ENCODE data around the gene ISOC1. TPM values are rescaled to one million over a fixed set of nuclear protein-coding genes. Genes with fewer than 3 reads are reported as not detected.

Gene ISOC1
- total and polyA plus RNA-seq, 2 experiments from 2014 or later = 33.7 to 34.2 TPM

DNA sequence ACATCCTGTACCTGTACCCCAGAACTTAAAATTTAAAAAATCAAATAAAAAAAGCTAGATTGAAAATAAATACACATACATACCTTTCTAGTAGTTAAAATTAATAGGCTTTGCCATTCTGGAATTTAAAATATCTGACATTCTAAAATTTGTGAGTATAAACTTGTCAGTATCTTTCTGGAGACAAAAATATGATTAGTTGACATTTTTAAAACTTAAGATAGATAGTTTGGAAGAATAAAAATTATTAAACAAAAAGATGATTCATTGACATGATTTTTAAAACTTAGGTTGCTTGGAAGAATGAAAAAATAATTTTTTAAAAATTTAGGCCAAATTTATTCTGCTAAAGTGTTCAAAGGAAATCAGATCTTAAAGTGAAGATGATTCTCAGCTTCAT is 43.1 kb downstream of the ISOC1 start:
- TF ChIP-seq NANOG (IDR thresholded peaks at IDR 0.05; ENCODE audit: borderline replicate concordance) = no peak
- no peak for TF ChIP-seq CREB1 (CRISPR knock-in tag; IDR thresholded peaks at IDR 0.05; ENCODE audit: low read depth)
- TF ChIP-seq, protein P1, sequence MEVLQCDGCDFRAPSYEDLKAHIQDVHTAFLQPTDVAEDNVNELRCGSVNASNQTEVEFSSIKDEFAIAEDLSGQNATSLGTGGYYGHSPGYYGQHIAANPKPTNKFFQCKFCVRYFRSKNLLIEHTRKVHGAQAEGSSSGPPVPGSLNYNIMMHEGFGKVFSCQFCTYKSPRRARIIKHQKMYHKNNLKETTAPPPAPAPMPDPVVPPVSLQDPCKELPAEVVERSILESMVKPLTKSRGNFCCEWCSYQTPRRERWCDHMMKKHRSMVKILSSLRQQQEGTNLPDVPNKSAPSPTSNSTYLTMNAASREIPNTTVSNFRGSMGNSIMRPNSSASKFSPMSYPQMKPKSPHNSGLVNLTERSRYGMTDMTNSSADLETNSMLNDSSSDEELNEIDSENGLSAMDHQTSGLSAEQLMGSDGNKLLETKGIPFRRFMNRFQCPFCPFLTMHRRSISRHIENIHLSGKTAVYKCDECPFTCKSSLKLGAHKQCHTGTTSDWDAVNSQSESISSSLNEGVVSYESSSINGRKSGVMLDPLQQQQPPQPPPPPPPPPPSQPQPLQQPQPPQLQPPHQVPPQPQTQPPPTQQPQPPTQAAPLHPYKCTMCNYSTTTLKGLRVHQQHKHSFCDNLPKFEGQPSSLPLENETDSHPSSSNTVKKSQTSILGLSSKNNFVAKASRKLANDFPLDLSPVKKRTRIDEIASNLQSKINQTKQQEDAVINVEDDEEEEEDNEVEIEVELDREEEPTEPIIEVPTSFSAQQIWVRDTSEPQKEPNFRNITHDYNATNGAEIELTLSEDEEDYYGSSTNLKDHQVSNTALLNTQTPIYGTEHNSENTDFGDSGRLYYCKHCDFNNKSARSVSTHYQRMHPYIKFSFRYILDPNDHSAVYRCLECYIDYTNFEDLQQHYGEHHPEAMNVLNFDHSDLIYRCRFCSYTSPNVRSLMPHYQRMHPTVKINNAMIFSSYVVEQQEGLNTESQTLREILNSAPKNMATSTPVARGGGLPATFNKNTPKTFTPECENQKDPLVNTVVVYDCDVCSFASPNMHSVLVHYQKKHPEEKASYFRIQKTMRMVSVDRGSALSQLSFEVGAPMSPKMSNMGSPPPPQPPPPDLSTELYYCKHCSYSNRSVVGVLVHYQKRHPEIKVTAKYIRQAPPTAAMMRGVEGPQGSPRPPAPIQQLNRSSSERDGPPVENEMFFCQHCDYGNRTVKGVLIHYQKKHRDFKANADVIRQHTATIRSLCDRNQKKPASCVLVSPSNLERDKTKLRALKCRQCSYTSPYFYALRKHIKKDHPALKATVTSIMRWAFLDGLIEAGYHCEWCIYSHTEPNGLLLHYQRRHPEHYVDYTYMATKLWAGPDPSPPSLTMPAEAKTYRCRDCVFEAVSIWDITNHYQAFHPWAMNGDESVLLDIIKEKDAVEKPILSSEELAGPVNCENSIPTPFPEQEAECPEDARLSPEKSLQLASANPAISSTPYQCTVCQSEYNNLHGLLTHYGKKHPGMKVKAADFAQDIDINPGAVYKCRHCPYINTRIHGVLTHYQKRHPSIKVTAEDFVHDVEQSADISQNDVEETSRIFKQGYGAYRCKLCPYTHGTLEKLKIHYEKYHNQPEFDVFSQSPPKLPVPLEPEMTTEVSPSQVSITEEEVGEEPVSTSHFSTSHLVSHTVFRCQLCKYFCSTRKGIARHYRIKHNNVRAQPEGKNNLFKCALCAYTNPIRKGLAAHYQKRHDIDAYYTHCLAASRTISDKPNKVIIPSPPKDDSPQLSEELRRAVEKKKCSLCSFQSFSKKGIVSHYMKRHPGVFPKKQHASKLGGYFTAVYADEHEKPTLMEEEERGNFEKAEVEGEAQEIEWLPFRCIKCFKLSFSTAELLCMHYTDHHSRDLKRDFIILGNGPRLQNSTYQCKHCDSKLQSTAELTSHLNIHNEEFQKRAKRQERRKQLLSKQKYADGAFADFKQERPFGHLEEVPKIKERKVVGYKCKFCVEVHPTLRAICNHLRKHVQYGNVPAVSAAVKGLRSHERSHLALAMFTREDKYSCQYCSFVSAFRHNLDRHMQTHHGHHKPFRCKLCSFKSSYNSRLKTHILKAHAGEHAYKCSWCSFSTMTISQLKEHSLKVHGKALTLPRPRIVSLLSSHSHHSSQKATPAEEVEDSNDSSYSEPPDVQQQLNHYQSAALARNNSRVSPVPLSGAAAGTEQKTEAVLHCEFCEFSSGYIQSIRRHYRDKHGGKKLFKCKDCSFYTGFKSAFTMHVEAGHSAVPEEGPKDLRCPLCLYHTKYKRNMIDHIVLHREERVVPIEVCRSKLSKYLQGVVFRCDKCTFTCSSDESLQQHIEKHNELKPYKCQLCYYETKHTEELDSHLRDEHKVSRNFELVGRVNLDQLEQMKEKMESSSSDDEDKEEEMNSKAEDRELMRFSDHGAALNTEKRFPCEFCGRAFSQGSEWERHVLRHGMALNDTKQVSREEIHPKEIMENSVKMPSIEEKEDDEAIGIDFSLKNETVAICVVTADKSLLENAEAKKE (CRISPR knock-in tag; IDR thresholded peaks at IDR 0.05) = no peak
- TF ChIP-seq ZNF331 (CRISPR knock-in tag; IDR thresholded peaks at IDR 0.05; ENCODE audit: low read depth) = no peak
- TF ChIP-seq EZH2phosphoT487 (IDR thresholded peaks at IDR 0.05; ENCODE audit: unreplicated experiment) = no peak
- TF ChIP-seq STAT1 (IDR thresholded peaks at IDR 0.05; ENCODE audit: unreplicated experiment) = no peak
- TF ChIP-seq ZNF114 (CRISPR knock-in tag; IDR thresholded peaks at IDR 0.05) = no peak
- TF ChIP-seq JUNB (IDR thresholded peaks at IDR 0.05; ENCODE audit: unreplicated experiment) = no peak
- no peak for TF ChIP-seq EZH2 (IDR thresholded peaks at IDR 0.05; ENCODE audit: low read depth, unreplicated experiment)
- TF ChIP-seq, protein P2, sequence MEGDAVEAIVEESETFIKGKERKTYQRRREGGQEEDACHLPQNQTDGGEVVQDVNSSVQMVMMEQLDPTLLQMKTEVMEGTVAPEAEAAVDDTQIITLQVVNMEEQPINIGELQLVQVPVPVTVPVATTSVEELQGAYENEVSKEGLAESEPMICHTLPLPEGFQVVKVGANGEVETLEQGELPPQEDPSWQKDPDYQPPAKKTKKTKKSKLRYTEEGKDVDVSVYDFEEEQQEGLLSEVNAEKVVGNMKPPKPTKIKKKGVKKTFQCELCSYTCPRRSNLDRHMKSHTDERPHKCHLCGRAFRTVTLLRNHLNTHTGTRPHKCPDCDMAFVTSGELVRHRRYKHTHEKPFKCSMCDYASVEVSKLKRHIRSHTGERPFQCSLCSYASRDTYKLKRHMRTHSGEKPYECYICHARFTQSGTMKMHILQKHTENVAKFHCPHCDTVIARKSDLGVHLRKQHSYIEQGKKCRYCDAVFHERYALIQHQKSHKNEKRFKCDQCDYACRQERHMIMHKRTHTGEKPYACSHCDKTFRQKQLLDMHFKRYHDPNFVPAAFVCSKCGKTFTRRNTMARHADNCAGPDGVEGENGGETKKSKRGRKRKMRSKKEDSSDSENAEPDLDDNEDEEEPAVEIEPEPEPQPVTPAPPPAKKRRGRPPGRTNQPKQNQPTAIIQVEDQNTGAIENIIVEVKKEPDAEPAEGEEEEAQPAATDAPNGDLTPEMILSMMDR (conservative IDR thresholded peaks at IDR 0.05; ENCODE audit: low read depth in 2 of 2) = no peak
- TF ChIP-seq, protein P3, sequence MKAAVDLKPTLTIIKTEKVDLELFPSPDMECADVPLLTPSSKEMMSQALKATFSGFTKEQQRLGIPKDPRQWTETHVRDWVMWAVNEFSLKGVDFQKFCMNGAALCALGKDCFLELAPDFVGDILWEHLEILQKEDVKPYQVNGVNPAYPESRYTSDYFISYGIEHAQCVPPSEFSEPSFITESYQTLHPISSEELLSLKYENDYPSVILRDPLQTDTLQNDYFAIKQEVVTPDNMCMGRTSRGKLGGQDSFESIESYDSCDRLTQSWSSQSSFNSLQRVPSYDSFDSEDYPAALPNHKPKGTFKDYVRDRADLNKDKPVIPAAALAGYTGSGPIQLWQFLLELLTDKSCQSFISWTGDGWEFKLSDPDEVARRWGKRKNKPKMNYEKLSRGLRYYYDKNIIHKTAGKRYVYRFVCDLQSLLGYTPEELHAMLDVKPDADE (IDR thresholded peaks at IDR 0.05) = no peak
- TF ChIP-seq, protein P4, sequence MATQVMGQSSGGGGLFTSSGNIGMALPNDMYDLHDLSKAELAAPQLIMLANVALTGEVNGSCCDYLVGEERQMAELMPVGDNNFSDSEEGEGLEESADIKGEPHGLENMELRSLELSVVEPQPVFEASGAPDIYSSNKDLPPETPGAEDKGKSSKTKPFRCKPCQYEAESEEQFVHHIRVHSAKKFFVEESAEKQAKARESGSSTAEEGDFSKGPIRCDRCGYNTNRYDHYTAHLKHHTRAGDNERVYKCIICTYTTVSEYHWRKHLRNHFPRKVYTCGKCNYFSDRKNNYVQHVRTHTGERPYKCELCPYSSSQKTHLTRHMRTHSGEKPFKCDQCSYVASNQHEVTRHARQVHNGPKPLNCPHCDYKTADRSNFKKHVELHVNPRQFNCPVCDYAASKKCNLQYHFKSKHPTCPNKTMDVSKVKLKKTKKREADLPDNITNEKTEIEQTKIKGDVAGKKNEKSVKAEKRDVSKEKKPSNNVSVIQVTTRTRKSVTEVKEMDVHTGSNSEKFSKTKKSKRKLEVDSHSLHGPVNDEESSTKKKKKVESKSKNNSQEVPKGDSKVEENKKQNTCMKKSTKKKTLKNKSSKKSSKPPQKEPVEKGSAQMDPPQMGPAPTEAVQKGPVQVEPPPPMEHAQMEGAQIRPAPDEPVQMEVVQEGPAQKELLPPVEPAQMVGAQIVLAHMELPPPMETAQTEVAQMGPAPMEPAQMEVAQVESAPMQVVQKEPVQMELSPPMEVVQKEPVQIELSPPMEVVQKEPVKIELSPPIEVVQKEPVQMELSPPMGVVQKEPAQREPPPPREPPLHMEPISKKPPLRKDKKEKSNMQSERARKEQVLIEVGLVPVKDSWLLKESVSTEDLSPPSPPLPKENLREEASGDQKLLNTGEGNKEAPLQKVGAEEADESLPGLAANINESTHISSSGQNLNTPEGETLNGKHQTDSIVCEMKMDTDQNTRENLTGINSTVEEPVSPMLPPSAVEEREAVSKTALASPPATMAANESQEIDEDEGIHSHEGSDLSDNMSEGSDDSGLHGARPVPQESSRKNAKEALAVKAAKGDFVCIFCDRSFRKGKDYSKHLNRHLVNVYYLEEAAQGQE (IDR thresholded peaks at IDR 0.05; ENCODE audit: unreplicated experiment) = no peak
- no peak for TF ChIP-seq POLR2AphosphoS5 (IDR thresholded peaks at IDR 0.05; ENCODE audit: low read depth)
- Histone ChIP-seq H2AFZ (no peak overlapping the region), H3K4me2 (no peak overlapping the region), H4K20me1 (replicated peaks; ENCODE audit: insufficient read depth) (no peaks in the 10 kb centered on the region), H3K9me2 (ENCODE audit: insufficient read depth) (no peaks in the 10 kb centered on the region), H3K4me1 (ENCODE audit: insufficient read depth) (peaks cover 10% of the 10 kb centered on the region), H3F3A (replicated peaks; ENCODE audit: low read depth) (no peaks in the 10 kb centered on the region), H3K36me3 (ENCODE audit: insufficient read depth) (no peaks in the 10 kb centered on the region), H3K27me3 (ENCODE audit: insufficient read depth) (no peaks in the 10 kb centered on the region), H3K4me3 (no peak overlapping the region), H3K79me2 (replicated peaks; ENCODE audit: insufficient read depth) (no peaks in the 10 kb centered on the region), H3K27ac (ENCODE audit: low read depth) (no peak overlapping the region)
- ATAC-seq (no peak), DNase-seq (ENCODE audit: low spot score) (no peak)
- no peak overlapping the region for H3K4me3 Mint-ChIP-seq
- no peak overlapping the region for H3K27ac Mint-ChIP-seq
- H3K4me1 Mint-ChIP-seq = peaks cover 4% of the 10 kb centered on the region
- H3K36me3 Mint-ChIP-seq (ENCODE audit: low read depth) = no peaks in the 10 kb centered on the region
- H3K9me3 Mint-ChIP-seq = no peaks in the 10 kb centered on the region
- no peaks in the 10 kb centered on the region for H3K27me3 Mint-ChIP-seq (ENCODE audit: insufficient read depth, low read depth, poor library complexity)

Measured in GM23338 (cell line).